GM04504 (cell line): Measurements from ENCODE around the gene CYGB.

Experiments used
- DNase-seq: peaks from one replicate; pipeline ENCODE4 v3.0.0-alpha.2; 2012; ENCODE audit warnings: low read depth

Gene CYGB

GRCh38 chr17:76500747-76501017 is 36.8 kb downstream of the CYGB start:
- DNase-seq: no peak

- no peak for DNase-seq
Observed at GRCh38 chr17:76500074-76500746, 37.3 kb downstream of the CYGB start.

DNA sequence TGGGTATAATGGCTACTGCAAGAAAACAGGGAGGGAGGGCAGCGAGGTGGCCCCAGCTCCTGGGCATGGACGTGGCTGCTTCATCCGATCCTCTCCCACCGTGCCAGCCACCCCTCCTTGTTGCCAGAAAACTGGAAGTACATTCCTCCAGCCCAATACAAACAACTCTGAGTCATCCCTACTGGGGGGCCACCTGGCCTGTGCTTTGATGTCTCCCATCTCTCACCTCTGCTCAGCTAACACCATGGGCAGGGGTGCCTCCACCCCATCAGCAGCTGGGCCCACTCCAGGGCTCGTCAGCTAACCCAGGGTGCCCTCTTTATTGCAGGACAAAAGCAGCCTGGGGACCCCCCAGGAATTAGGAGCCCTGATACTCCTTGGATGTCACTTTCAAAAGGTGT is 38.2 kb downstream of the CYGB start:
- DNase-seq: no peak

GRCh38 chr17:76498876-76499251 is 38.6 kb downstream of the CYGB start:
- no peak for DNase-seq

DNA sequence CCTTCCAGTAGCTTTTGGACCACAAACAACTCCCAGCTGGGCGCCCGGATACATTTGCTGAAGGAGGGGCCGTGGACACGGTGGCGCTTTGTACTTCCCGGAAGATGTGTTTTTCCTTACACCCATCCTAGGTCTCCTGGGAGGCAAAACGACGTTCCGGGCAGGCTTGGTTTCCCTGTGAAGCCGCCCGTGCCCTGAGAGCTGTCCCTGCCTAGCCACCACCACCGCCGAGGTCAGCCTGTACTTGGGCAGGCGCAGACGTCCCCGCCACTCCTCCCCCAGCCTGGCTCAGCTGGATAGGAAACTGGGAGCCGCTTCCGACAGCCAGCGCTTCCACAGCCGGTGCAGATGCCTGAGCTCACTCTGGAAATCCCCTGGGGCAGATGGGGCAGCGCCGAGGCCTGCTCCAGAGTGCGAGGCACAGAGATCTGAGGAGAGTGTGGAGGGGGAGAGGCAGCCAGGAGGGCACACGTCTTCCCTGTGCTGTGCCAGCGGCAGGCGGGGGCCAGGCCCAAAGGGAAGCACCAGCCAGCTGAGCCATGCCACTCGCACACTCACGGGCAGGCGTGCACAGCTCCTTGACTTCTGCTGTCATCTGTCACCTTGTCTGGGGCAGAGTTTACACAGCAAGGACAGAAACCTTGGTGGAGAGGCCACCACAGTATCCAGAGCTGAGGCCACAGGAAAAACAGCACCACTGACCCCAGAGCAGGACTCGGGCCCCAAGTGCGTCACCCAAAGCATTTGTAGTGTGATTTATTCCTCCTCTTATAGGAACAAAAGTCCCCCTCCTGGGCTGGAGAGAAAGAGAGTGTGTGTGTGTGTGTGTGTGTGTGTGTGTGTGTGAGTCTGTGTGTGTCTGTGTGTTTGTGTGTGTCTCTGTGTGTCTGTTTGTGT is 39.3 kb downstream of the CYGB start:
- DNase-seq: peak; percentile 60

DNA sequence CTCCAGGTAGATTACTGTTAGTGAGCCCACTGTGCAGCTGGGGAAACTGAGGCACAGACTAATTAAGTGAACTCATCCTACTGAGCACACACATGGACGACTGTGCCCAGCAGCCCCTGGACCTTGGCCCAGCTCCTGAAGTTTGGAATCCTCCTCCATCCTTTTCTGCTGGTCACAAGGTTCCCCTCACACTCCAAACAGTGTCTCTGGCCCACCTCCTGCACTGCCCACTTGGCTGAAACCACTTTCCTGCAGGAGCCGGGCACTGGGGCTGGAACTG is 39.9 kb downstream of the CYGB start:
- DNase-seq: no peak

DNA sequence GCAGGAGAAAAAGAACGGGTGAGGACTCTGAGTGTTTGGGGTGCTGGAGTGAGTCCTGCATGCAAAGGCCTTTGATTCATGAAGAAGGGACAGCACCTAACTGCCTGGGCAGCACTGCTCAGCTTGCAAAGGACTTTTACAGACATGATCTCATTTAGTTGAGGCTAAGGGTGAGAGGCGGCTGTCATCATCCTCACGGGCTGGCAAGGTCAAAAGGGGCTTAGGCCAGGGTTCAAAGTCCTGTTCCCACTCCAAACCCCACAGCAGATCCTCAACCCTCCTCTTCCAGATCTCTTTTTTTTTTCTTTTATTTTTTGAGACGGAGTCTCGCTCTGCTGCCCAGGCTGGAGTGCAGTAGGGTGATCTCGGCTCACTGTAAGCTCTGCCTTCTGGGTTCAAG is 41.0 kb downstream of the CYGB start:
- no peak for DNase-seq

- no peak for DNase-seq
Observed at GRCh38 chr17:76495663-76496400, 41.7 kb downstream of the CYGB start.

DNA sequence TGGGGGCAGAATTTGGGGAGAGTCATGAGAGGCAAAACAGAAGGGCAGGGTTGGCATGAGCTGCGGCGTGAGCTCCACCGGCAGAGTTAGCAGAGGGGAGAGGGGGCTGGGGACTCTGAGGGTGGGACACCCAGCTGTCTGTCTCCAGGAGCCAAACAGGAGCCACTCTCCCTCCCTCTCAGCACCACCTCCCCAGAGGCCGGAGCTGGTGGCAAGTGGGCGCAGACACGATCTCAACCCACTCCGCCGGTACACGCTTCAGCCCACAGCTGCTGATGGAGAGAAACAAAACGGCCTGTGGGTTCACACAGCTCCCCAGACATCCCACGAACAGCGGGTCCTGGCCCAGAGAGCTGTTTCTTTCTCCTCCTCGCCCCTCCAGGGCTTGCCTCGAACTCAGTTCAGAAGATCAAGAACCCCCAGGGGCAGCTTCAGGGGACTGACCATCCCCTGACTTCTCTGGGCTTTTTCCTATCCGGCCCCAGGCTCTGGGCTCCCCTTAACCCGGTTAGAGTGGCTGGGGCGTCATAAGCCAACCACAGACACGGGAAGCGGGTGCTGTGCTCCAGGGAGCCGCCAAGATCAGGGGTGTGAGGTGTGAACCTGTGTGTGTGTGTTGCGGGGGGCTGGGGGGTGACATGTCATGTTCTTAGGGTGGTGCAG is 43.9 kb downstream of the CYGB start:
- no peak for DNase-seq

DNA sequence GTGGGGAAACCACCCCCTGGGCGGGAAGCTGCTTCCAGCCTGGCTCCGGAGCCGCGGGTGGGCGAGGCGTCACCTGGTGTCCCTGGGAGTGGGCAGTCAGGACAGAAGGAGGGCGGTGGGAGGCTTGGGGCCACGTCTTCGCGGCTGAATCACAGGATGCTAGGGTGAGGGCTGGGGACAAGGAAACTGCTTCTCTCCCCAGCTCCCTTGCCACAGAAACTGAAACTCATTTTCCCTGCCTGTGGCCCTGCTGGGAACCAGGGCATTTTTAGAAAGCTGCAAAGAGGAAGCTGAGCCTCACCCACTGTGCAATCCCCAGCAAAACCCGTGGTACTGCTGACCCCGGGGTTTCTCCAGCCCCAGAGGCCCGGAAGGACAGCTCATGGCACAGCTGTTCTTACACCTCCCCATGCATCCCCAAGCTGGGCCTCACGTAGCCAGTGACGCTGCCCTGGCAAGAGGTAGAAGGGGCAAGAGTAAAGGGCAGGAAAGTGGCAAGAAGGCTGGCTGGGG is 44.5 kb downstream of the CYGB start:
- peak; percentile 18 for DNase-seq

DNA sequence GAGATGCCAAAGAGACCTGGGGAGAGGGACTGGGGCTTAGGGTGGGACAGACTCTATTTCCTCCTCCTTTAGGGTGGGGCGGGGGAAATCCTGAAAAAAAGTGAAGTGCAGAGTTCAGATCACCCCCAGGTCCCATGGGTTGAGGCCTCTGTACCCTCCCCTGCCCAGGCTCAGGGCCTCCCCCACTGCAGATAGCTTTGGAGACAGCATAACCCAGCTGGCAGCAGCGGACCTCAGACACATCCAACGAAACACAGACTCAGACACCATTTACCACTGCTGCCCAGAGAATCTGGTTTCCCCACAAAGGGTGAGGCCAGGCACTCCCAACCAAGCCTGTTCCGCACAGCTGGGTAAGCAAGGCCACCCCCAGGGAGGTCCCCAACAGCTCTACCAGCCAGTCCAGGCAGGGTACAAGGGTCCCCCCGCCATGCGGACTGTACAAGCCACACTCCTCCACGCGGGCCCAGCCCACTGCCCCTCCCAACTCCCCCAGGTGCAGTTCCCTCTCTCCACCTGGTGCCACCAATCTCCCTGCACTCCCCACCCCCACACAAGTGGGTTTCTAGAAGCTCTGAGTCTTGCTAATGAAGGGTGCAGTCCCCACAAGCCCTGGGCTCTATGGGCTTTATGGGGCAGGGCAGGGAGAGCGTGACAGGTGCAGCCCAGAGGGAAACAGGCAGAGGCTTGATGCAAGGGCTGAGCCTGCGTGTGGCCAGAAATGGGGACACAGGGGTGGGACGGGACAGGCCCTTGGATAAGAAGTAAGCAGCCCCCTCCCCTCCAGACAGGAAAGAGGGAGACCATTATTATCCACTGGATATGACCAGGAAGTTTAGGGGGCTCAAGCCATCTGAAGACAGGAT is 45.2 kb downstream of the CYGB start:
- no peak for DNase-seq

DNA sequence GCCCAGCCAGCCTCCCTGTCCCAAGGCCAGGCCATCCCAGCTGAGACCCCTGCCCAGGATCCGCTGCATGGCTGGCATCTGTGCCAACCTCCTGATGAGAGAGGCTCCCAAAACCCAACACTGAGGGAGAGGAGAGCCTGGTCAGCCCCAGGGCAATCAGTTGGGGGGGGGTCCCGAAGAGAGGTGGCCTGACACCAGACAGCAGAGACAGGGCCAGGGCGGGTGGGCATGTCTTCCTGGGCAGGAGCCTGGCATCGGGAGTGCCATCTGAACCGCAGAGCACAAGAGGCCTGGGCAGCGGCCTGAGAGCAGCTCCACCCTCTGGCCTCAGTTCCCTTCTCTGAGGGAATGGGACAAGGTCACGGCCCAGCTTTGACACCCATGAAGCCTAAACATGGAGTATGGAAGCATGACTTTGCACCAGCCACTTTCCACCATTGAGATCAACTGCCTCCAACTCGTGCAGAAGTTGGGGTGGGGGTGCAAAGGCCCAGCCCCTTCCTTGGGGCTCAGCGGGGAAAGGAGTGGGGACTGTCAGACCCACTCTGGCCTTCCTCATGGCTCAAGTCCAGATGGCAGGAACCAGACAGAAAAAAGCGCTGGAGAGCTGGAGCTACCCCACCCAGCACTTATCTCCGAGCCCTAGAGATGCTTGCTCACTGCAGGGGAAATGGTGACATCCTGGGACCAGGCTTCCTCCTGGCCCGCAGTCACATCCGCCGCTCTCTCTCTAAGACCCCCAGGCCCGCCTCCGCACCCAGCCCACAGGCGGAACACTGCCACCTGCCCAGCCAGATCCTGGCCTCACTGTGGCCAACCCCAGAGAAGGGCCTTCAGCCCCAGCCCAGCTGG is 46.0 kb downstream of the CYGB start:
- no peak for DNase-seq

DNA sequence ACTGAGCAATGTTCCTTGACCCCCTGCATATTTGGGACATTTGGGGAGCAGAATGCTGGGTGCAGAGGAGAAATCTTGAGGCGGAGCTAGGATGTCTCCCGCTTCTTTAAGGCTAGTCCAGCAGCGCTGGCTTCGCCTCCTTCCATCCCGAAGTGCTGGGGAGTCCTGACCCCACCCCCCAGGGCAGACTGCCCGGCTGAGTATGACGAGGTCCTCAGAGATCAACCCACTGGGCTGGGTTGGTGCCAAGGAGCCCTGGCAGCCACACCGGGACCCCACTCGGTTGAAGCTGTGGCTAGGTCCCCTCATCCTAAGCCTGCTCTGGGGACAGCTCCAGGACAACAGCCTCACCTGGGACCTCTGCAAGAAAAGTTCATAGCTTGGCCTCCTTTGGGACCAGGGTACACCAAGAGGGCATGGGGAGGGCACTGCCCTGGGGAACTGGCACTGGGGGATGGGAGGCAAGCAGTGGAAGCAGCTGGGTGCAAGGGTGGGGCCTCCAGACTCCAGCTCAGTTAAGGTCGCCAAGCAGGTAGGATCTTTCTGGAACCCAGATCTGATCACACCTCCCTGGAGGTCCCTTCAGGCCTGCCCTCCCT is 47.3 kb downstream of the CYGB start:
- DNase-seq: no peak

DNA sequence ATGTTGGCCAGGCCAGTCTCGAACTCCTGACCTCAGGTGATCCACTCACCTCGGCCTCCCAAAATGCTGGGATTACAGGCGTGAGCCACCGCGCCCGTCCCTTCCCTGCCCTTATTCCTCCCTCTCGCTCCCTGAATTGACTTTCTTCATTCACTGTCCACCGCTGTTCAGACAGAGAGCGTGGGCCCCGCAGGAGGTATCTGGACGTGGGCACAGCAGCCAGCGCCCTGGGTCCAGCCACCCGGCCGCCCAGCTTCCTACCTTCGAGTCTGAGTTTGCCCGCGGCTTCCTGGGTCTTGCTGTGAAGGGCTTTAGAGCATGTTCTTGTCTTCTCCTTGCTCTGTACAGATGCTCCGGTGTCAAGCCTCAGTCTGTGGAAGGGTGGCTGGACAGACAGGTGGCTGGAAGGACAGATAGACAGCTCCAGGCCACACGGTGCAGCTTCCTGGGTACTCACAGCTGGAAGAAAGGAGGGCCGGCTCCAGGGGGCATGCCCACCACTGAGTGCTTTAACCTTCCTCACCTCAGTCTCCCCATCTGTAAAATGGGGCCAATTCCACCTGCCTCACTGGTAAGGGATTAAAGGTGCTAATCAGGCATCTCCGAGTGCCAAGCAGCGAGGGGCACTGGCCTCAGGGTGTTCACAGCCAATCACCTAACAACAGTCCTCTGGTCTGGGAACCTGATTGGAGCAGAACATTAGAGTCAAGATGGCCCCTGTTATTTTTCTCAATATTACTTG is 49.9 kb downstream of the CYGB start:
- no peak for DNase-seq

DNA sequence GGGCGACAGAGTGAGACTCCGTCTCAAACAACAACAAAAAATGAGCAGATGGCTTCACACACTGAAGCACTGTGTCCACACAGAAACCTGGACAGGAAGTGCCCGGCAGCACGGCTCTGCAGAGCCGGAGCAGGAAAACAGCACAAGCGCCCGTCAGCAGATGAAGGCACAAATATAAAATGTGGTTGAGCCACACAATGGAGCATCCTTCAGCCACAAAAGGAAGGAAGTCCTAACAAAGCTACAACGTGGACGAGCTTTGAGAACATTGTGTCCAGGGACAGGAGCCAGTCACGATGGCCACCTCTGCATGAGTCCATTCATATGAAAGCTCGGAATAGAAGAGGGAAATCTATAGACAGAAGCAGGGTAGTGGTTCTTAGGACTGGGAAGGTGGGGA is 51.9 kb downstream of the CYGB start:
- no peak for DNase-seq

- no peak for DNase-seq
Observed at GRCh38 chr17:76484228-76484725, 53.2 kb downstream of the CYGB start.

DNA sequence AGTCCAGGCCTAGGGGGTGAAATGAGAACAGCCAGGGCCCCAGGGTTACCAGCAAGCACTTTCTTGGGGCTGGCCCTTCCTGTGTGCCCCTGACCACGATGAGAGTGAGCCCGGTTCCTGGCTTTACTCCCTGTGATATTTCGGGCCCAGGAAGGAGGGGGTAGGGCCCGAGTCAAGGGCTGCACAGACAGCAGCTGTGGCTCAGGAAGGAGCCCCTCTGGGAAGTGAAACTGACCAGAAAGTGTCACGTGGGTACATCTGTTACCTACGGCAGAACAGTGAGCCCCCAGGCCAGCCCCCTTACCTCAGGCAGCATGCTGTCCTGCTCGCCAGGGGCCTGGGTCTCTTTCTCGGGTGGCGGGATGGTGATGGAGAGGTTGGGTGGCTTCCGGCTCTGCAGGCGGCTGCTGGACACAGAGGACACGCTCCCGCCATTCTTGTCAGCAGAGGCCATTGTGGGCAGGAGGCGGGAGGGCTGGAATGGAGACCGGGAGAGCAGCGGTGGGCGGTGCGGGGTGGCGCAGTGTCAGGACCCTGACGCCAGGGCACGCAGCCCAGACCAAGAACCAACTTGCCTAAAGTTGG is 56.3 kb downstream of the CYGB start:
- DNase-seq: no peak

- DNase-seq: no peak
Observed at GRCh38 chr17:76480632-76481031, 56.9 kb downstream of the CYGB start.

DNA sequence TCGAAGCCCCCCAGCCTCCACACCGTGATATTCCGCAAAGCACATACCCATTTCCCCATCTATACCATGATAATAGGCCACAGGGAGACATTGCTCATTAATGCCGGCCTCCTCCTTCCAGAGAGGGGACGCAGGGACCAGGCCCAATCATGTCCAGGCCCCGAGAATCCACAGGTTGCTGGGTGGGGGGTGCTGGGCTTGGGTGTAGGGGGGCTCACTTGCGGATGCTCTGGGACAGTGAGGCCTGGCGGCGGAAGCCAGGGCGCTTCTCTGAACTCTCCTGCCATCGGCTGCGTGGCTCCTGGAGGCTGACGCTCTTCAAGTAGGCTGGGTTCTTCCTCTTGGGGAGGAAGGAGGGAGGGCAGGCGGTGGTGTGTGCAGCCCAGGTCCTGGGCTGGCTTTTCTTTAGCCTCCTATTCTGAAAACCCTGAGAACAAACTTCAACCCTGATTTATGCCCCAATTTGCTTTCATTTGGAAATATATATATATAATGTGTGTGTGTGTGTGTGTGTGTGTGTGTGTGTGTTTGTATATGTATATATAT is 57.9 kb downstream of the CYGB start:
- DNase-seq: no peak
